LNCAP (cell line): ENCODE data around the gene PRRT4.
A peak's percentile ranks its signal among the peaks of the same experiment; 100 is the strongest.

Experiments
- CTCF ChIP-seq: fragments of 450-650 bp; IDR thresholded peaks from 2 replicates; pipeline ENCODE4 v1.5.1; 2017; ENCODE audit warnings: mild to moderate bottlenecking

Gene PRRT4

GRCh38 chr7:128350708-128351295 is 10.7 kb downstream of the PRRT4 start:
- no peak for TF ChIP-seq CTCF

DNA sequence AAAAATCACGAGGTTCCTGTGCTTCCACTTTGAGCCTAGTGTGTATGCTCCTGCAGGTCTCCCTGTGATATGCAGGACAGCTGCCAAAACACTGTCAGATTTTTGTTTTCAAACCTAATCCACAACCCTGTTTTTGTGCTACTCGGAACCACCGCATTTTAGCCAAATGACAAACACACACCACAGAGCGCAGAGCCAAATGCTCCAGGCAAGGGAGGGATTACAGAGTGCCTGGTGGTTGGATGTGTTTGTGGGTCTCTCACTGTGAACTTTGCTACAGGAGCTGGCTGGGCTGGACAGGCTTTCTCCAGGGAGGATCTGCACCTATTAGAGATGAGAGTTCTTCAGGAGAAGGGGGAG is 12.0 kb downstream of the PRRT4 start:
- TF ChIP-seq CTCF: no peak

- TF ChIP-seq CTCF: peak; percentile 64
These were observed 13.8 kb downstream of the PRRT4 start for GRCh38 chr7:128347647-128348097.

- TF ChIP-seq CTCF: no peak
These were observed 17.1 kb downstream of the PRRT4 start for GRCh38 chr7:128344431-128344774.

- no peak for TF ChIP-seq CTCF
These were observed 17.7 kb downstream of the PRRT4 start, which contains the start of gene RBM28 for GRCh38 chr7:128343554-128344430. RBM28 (minus strand) TSS chr7:128343908; CDS start chr7:128343793, 115 bp downstream.

- TF ChIP-seq CTCF: no peak
These were observed 19.8 kb downstream of the PRRT4 start for GRCh38 chr7:128341733-128342132.

DNA sequence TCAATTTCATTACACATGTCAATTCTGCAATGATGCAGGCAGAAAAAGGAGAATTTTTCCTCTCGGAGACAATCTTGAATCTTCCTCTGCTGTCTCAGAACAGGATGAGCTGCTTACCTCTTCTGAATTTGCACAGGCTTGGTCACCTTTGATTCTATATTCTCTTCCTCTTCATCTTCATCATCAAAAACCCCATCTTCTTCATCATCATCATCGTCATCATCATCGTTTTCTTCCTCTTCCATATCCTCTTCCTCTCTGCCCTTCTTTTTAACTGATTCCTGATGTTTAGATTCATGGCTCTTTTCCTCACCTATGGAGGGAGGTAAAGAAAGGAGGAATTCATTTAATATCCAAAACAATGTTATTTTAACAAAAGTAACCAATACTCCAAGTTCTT is 25.8 kb downstream of the PRRT4 start:
- TF ChIP-seq CTCF: no peak
